Dendritic cell treated with granulocyte-macrophage colony-stimulating factor and Interleukin-4, amounts not matched to agents 40 ng/mL and 50 ng/mL, for 4 days (primary cell): ENCODE data around the gene IARS2.
"Not testable (repeated sequence)": the region's sequence is repeated elsewhere in the genome, so short reads cannot be mapped to it uniquely, and the experiment has no call there.

Experiments
- H3K27ac Mint-ChIP-seq: one replicate; pipeline ENCODE4 v1.8.0; 2022; ENCODE audit warnings: mild to moderate bottlenecking, mixed read lengths
- H3K27me3 Mint-ChIP-seq: one replicate; pipeline ENCODE4 v1.8.0; 2022; ENCODE audit warnings: mild to moderate bottlenecking, mixed read lengths
- H3K36me3 Mint-ChIP-seq: one replicate; pipeline ENCODE4 v1.8.0; 2022; ENCODE audit warnings: low read depth, mixed read lengths
- H3K4me1 Mint-ChIP-seq: one replicate; pipeline ENCODE4 v1.8.0; 2022; ENCODE audit warnings: low read depth, mixed read lengths
- H3K4me3 Mint-ChIP-seq: one replicate; pipeline ENCODE4 v1.8.0; 2022; ENCODE audit warnings: mild to moderate bottlenecking, moderate library complexity, mixed read lengths
- H3K9me3 Mint-ChIP-seq: one replicate; pipeline ENCODE4 v1.8.0; 2022; ENCODE audit warnings: mixed read lengths
- intact Hi-C: fragments of 100-400 bp; cut with micrococcal nuclease; formaldehyde crosslinking; loops from one replicate; pipeline ENCODE4 v1.15.0; 2022

IARS2 gene

DNA sequence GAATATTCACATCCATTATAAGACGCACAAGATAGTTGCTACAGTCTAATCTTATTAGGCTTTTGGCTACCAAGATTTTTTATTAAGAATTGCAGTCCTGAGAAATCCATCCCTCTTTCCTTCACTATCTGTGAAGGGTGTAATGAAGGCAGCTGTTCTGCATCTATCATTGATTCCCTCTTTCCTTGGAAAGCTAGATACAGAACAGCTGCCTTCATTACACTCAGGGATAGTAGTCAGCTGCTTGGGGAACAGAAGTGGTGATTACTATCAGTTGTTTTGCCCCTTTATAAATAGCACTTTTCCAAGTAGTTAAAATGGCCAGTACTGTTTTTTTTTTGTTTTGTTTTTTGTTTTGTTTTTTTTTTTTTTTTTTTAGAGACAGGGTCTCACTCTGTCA, 70.2 kb downstream of the IARS2 start:
- intact Hi-C loops, result loop anchor here (10.0 kb wide), 1 partner anchor 149 kb away; no protein-coding TSS in a partner anchor
- peaks cover 65% of the 10 kb centered on the region for H3K36me3 Mint-ChIP-seq
- H3K4me3 Mint-ChIP-seq, result no peak overlapping the region
- H3K4me1 Mint-ChIP-seq, result no peaks in the 10 kb centered on the region
- no peak overlapping the region for H3K27ac Mint-ChIP-seq
- H3K27me3 Mint-ChIP-seq, result no peaks in the 10 kb centered on the region
- no peaks in the 10 kb centered on the region for H3K9me3 Mint-ChIP-seq

GRCh38 chr1:220164517-220164916, 70.6 kb downstream of the IARS2 start:
- Mint-ChIP-seq H3K4me3 (no peak overlapping the region), H3K9me3 (no peaks in the 10 kb centered on the region), H3K27ac (no peak overlapping the region), H3K36me3 (peaks cover 69% of the 10 kb centered on the region), H3K4me1 (no peaks in the 10 kb centered on the region), H3K27me3 (no peaks in the 10 kb centered on the region)
- intact Hi-C loops, result loop anchor here (10.0 kb wide), 1 partner anchor 150 kb away; no protein-coding TSS in a partner anchor

DNA sequence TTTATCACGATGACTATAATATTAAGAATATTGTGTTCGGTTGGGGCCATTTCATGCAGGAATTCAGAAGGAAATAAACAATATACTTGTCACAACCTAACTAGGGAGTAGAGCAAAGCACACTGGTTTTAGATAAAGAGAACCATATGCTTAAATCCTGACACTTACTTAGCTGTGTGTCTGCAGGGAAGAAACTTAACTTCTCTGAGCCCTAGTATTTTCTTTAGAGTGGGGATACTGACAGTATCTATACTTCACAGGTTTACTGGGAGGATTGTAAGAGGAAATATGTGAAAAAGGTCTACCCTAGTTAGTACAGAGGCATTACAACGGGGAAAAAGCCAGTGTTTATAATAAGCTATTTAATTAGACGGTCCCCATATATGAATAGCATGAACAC, 72.9 kb downstream of the IARS2 start:
- Mint-ChIP-seq H3K36me3 (peaks cover 73% of the 10 kb centered on the region), H3K4me3 (no peak overlapping the region), H3K9me3 (no peaks in the 10 kb centered on the region), H3K27me3 (no peaks in the 10 kb centered on the region), H3K4me1 (no peaks in the 10 kb centered on the region), H3K27ac (no peak overlapping the region)
- intact Hi-C loops, result loop anchor here (10.0 kb wide), 1 partner anchor 152 kb away; no protein-coding TSS in a partner anchor

- not testable (repeated sequence) for H3K9me3 Mint-ChIP-seq, H3K4me3 Mint-ChIP-seq, H3K27me3 Mint-ChIP-seq, H3K4me1 Mint-ChIP-seq, H3K27ac Mint-ChIP-seq
- peaks cover 94% of the 10 kb centered on the region for H3K36me3 Mint-ChIP-seq
- intact Hi-C loops, result loop anchor here (10.0 kb wide), 1 partner anchor 155 kb away; no protein-coding TSS in a partner anchor
Observed at GRCh38 chr1:220169887-220170286, 76.0 kb downstream of the IARS2 start.

- Mint-ChIP-seq H3K27ac (no peak overlapping the region), H3K27me3 (no peaks in the 10 kb centered on the region), H3K4me1 (no peaks in the 10 kb centered on the region), H3K36me3 (peaks cover 96% of the 10 kb centered on the region), H3K4me3 (no peak overlapping the region), H3K9me3 (no peaks in the 10 kb centered on the region)
- intact Hi-C loops, result no loop called here
Observed at GRCh38 chr1:220170836-220171526, 77.0 kb downstream of the IARS2 start.

- Mint-ChIP-seq H3K27ac (no peak overlapping the region), H3K27me3 (no peaks in the 10 kb centered on the region), H3K4me1 (no peaks in the 10 kb centered on the region), H3K4me3 (no peak overlapping the region), H3K36me3 (peaks cover 95% of the 10 kb centered on the region), H3K9me3 (no peaks in the 10 kb centered on the region)
- intact Hi-C loops, result no loop called here
Observed at GRCh38 chr1:220176540-220176939, 82.6 kb downstream of the IARS2 start.

DNA sequence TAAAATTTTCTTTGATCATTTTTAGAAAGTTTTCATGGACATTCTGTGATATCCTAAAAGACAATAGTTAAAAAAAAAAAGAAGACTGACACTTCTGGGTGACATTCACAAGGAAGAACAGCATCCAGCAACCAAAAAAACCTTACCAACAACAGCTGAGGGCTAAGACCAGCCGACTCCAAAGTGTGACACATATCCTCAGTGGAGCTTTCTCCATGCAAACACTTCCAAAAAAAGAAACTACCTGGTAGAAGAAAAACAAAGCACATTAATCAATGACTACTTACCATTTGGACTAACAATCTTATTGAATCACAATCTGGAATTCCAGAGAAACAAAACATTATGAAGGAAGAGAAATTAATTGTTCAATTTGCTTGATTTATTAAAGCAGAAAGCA, 88.2 kb downstream of the IARS2 start:
- Mint-ChIP-seq H3K4me3 (no peak overlapping the region), H3K36me3 (peaks cover 69% of the 10 kb centered on the region), H3K4me1 (no peaks in the 10 kb centered on the region), H3K27me3 (no peaks in the 10 kb centered on the region), H3K27ac (no peak overlapping the region), H3K9me3 (no peaks in the 10 kb centered on the region)
- intact Hi-C loops, result no loop called here

GRCh38 chr1:220182656-220183055, 88.7 kb downstream of the IARS2 start:
- H3K27me3 Mint-ChIP-seq, result no peaks in the 10 kb centered on the region
- intact Hi-C loops, result no loop called here
- H3K36me3 Mint-ChIP-seq, result peaks cover 69% of the 10 kb centered on the region
- no peak overlapping the region for H3K27ac Mint-ChIP-seq
- H3K9me3 Mint-ChIP-seq, result no peaks in the 10 kb centered on the region
- no peaks in the 10 kb centered on the region for H3K4me1 Mint-ChIP-seq
- H3K4me3 Mint-ChIP-seq, result no peak overlapping the region

- Mint-ChIP-seq H3K27me3 (no peaks in the 10 kb centered on the region), H3K9me3 (no peaks in the 10 kb centered on the region), H3K36me3 (peaks cover 69% of the 10 kb centered on the region), H3K4me3 (no peak overlapping the region), H3K27ac (no peak overlapping the region), H3K4me1 (no peaks in the 10 kb centered on the region)
- intact Hi-C loops, result no loop called here
Observed at GRCh38 chr1:220184506-220184905, 90.6 kb downstream of the IARS2 start.

- Mint-ChIP-seq H3K4me3 (no peak overlapping the region), H3K27me3 (no peaks in the 10 kb centered on the region), H3K9me3 (no peaks in the 10 kb centered on the region), H3K36me3 (peaks cover 57% of the 10 kb centered on the region), H3K27ac (no peak overlapping the region), H3K4me1 (no peaks in the 10 kb centered on the region)
- intact Hi-C loops, result no loop called here
Observed at GRCh38 chr1:220186752-220187151, 92.8 kb downstream of the IARS2 start.

- H3K4me3 Mint-ChIP-seq, result no peak overlapping the region
- no peaks in the 10 kb centered on the region for H3K27me3 Mint-ChIP-seq
- no peaks in the 10 kb centered on the region for H3K9me3 Mint-ChIP-seq
- no peaks in the 10 kb centered on the region for H3K4me1 Mint-ChIP-seq
- H3K36me3 Mint-ChIP-seq, result peaks cover 60% of the 10 kb centered on the region
- intact Hi-C loops, result no loop called here
- H3K27ac Mint-ChIP-seq, result no peak overlapping the region
Observed at GRCh38 chr1:220188538-220188937, 94.6 kb downstream of the IARS2 start.

DNA sequence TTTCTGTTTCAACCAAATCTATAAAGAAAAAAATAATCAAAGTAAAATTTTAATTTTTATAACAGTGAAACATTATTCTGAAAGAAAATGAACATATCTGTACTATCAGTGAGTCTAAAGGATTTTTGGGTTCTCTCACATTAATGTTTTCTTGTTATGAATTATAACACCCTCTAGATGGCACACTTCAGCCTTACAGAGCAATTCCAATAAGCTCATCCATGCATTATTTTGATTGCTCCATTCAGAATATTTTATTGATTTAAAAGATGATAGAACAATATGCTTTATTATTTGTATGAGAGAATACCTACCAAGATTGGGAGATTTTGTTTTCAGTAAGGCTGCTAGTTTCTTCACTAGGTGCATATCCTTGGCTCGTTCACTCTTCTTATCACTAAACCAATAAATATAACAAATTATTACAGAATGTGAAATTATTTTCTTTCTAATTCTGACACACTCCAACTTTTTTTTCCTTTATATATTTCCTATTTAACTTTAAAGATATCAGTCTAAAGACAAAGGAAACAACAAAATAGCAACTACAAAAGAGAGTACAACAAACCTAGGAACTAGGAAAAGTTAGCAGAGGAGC, 95.9 kb downstream of the IARS2 start:
- H3K36me3 Mint-ChIP-seq, result peaks cover 70% of the 10 kb centered on the region
- intact Hi-C loops, result loop anchor here (10.0 kb wide), 1 partner anchor 585 kb away; no protein-coding TSS in a partner anchor
- H3K4me3 Mint-ChIP-seq, result no peak overlapping the region
- no peaks in the 10 kb centered on the region for H3K9me3 Mint-ChIP-seq
- H3K27me3 Mint-ChIP-seq, result no peaks in the 10 kb centered on the region
- no peaks in the 10 kb centered on the region for H3K4me1 Mint-ChIP-seq
- no peak overlapping the region for H3K27ac Mint-ChIP-seq

- no peaks in the 10 kb centered on the region for H3K9me3 Mint-ChIP-seq
- no peak overlapping the region for H3K27ac Mint-ChIP-seq
- peaks cover 44% of the 10 kb centered on the region for H3K36me3 Mint-ChIP-seq
- H3K27me3 Mint-ChIP-seq, result no peaks in the 10 kb centered on the region
- intact Hi-C loops, result loop anchor here (10.0 kb wide), 1 partner anchor 579 kb away; no protein-coding TSS in a partner anchor
- H3K4me1 Mint-ChIP-seq, result no peaks in the 10 kb centered on the region
- H3K4me3 Mint-ChIP-seq, result no peak overlapping the region
Observed at GRCh38 chr1:220195701-220196100, 101.8 kb downstream of the IARS2 start.
